HG03378 (cell line): ENCODE measurements around the gene ACP3.
"Not testable (repeated sequence)": the region's sequence is repeated elsewhere in the genome, so short reads cannot be mapped to it uniquely, and the experiment has no call there.

ENCODE experiments used
- ATAC-seq: cut with Tn5 transposase; IDR thresholded peaks from one replicate; pipeline ENCODE4 v1.9.1; 2021; ENCODE audit warnings: mild to moderate bottlenecking, moderate library complexity; ENCODE audit not compliant: unreplicated experiment

Gene ACP3

GRCh38 chr3:132317229-132317948, at the start of gene ACP3:
Gene ACP3, plus strand, starts transcription at chr3:132317407. Its CDS starts 50 bp downstream, at chr3:132317457.
- ATAC-seq = no peak

DNA sequence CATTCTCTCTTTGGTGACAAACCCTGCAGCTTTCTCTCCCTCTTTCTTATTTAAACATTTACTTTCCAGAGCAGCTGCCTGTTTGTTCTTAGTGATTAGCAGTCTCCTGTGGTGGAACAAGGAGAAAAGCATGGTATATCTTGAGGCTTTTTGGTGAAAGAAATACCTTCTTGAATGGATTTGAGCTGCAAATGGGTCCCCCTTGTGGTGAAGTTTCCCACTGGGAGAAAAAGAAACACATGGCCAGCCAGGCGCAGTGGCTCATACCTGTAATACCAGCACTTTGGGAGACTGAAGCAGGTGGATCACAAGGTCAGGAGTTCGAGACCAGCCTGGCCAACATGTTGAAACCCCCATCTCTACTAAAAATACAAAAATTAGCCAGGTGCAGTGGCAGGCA, 48.3 kb upstream of the ACP3 start:
- no peak for ATAC-seq

- no peak for ATAC-seq
These were observed 44.2 kb upstream of the ACP3 start for GRCh38 chr3:132273036-132273435.

DNA sequence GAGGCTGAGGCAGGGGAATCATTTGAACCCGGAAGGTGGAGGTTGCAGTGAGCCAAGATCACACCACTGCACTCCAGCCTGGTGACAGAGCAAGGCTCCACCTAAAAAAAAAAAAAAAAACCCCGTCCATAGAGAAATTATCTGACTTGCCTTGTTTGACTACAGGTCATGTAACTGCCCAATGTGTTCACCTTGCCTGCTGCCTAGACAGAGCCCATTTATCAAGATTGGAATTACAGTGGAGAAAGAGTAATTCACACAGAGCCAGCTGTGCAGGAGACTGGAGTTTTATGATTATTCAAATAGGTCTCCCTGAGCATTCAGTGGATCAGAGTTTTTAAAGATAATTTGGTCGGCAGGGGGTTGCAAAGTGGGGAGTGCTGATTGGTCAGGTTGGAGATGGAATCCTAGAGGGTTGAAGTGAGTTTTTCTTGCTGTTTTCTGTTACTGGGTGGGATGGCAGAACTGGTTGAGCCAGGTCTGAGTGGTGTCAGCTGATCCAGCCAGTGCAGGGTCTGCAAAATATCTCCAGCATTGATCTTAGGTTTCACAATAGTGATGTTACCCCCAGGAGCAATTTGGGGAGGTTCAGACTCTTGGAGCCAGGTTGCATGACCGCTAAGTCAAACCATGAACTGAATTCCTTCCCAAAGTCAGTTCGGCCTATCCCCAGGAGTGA, 40.8 kb upstream of the ACP3 start:
- ATAC-seq = no peak

DNA sequence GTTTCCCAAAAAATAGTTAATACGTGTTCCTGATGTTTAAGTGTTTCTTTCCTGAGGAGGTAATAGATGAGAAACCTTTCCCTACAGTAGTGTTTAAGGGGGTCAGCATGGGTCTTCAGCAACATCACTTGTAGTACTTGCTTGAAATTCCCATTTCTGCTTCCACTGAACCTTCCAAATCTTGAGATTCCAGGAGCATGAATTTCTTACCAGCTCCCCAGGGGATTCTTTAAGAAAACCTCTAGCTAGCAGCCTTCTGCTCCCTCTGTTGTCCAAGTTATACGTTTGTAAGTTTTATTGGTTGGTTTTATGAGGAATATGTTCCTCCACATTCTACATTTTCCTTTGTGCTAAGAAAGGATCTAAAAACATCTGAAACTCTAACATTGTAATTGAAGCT, 38.2 kb upstream of the ACP3 start:
- ATAC-seq = no peak

DNA sequence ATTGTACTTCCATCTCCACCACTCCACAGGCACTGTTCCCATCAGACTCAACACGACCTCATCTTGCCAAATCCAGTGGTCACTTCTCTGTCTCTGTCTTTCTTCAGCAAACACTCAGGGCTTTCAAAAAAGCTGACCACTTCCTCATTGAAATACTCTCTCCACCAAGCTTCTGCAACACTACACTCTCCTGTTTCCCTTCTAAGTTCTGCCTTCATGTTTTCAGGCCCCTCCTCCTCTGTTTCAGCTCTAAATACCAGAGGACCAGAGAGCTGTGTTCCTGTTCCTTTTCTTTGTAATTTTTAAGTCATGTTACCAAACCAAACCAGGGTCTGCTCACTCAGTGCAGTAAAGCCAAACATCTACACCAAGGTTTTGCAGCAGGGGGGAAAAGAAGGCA, 33.8 kb upstream of the ACP3 start:
- ATAC-seq = no peak

- ATAC-seq = no peak
These were observed 33.2 kb upstream of the ACP3 start for GRCh38 chr3:132283916-132284405.

GRCh38 chr3:132284781-132285619, 32.2 kb upstream of the ACP3 start:
- no peak for ATAC-seq

DNA sequence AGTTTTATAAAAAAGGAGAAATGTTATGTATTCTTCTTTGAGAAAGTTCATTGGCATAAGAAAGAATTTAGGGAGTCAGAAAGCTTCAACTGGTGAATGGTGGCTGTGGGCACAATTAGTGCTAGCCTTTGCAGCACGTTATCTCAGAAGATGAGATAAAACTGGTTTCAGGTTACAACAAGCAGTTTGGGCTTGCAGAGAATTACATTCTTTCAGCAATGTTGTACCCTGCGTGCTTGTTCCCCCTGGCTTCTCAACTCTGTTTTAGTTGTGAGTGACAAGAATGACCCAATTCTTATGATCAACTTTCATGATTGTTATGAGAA, 31.6 kb upstream of the ACP3 start:
- ATAC-seq = no peak

GRCh38 chr3:132286035-132286434, 31.2 kb upstream of the ACP3 start:
- no peak for ATAC-seq

- ATAC-seq = no peak
These were observed 28.9 kb upstream of the ACP3 start for GRCh38 chr3:132288357-132288756.

DNA sequence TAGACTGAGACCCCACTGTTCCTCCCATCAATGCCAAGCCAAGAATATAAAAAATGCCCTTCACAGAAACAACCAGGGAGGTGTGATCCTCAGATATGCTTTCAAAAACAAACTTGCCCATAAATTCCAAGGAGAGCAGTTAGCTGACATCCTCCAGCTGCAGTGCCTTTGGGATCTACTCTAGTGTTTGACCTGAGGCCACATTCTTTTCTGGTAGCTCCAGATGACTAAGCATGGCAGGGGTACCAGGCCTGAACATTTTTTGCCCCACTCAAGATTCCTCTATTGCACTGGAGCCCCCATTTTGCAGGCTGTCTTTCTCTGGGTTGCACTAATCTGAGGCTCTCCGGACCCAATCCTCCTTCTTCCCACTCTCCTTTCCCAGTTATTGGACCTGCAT, 27.9 kb upstream of the ACP3 start:
- ATAC-seq = no peak

DNA sequence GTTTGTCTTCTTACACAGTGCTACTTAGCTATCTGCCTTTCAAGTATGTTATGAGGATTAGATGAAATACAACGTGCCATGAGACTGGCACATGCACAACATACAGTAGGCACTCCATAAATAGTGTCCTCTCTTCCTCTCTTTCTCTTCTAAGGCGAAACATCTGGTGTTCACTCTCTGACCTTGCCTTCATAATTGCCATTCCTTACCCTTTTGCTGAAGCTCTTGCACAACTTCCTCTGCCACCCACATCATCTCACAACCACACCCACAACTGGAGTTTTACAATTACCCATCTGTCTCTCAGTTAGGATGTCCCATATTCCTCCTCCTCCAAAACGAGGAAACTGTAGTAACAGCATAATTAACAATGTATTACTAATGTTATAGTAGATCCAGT, 26.4 kb upstream of the ACP3 start:
- no peak for ATAC-seq

- ATAC-seq = no peak
These were observed 25.2 kb upstream of the ACP3 start for GRCh38 chr3:132292042-132292441.

DNA sequence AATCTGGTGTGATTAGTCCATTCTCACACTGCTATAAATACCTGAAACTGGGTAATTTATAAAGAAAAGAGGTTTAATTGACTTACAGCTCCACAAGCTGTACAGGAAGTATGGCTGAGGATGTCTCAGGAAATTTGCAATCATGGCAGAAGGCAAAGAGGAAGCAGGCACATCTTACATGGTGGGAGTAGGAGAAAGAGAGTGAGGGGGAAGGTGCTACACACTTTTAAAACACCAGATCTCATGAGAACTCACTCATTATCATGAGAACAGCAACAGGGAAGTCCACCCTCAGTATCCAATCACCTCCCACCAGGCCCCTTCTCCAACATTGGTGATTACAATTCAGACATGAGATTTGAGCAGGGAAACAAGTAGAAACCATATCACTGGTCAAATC, 24.0 kb upstream of the ACP3 start:
- ATAC-seq = no peak

GRCh38 chr3:132294906-132295305, 22.3 kb upstream of the ACP3 start:
- no peak for ATAC-seq

GRCh38 chr3:132303336-132304201, 13.6 kb upstream of the ACP3 start:
- not testable (repeated sequence) for ATAC-seq

GRCh38 chr3:132304351-132304750, 12.9 kb upstream of the ACP3 start:
- not testable (repeated sequence) for ATAC-seq

- not testable (repeated sequence) for ATAC-seq
These were observed 7.2 kb upstream of the ACP3 start for GRCh38 chr3:132310057-132310456.

DNA sequence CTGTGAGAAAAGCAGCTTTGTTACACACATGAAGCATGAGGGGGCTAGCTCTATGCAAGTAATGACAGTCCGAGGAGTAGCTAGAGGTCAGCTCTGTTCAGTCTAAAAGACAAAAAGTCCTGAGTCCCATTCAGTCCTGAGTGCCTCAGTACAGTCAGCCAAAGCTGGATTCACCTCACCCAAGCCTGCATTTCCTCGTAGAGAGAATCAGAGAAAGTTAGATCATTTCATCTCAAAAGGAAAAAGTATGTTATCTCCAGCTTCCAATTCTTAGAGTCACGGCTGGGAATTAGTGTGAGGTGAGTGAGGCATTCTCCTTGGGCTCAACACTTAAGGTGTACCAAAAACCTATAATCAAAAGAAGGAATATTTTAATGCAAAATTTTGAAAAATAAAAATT, 5.9 kb upstream of the ACP3 start:
- ATAC-seq = no peak

- no peak for ATAC-seq
These were observed 5.4 kb upstream of the ACP3 start for GRCh38 chr3:132311841-132312240.
